ENCODE measurements around the gene ACOX1. TPM values are rescaled to one million over a fixed set of nuclear protein-coding genes. Genes with fewer than 3 reads are reported as not detected.
A peak's percentile ranks its signal among the peaks of the same experiment; 100 is the strongest.

The ACOX1 gene
- total and polyA plus RNA-seq, 2 donors from 2014 or later = 24.7 to 60.6 TPM

- H3K9me3 ChIP-seq (ENCODE audit: control insufficient read depth in 2 of 3, insufficient read depth in 1 of 3, low read length in 3 of 3) = no peaks in the 10 kb centered on the region
- FAIRE-seq = no peak
- intact Hi-C loops (cut with DNase I) = loop anchor here (10.0 kb wide), 1 partner anchor 92 kb away; no protein-coding TSS in a partner anchor
- no peak overlapping the region for H3K27ac ChIP-seq (ENCODE audit: low read depth in 2 of 2, low read length in 2 of 2)
- no peak overlapping the region for H3K4me3 ChIP-seq (ENCODE audit: low read length in 3 of 3)
- peaks cover 0 to 5% (median 0%) of the 10 kb centered on the region in 3 donors for H3K4me1 ChIP-seq (ENCODE audit: control insufficient read depth in 2 of 3, insufficient read depth in 2 of 3, low read depth in 1 of 3, low read length in 3 of 3)
- H3K27me3 ChIP-seq (ENCODE audit: control insufficient read depth, insufficient read depth, low read length) = no peaks in the 10 kb centered on the region
- no peak for TF ChIP-seq CTCF (IDR thresholded peaks at IDR 0.05; ENCODE audit: borderline replicate concordance, extremely low read depth, insufficient read depth)
- DNase-seq = no peak
- no peak overlapping the region for H3K9ac ChIP-seq (ENCODE audit: low read length in 3 of 3)
- H3K36me3 ChIP-seq (ENCODE audit: control insufficient read depth in 2 of 3, insufficient read depth in 3 of 3, low read length in 3 of 3) = peaks cover 0 to 7% (median 6%) of the 10 kb centered on the region in 3 donors
Observed at GRCh38 chr17:76007131-76007849, 28.3 kb upstream of the ACOX1 start.

GRCh38 chr17:76005263-76006149 lies 26.5 kb upstream of the ACOX1 start:
- H3K4me3 ChIP-seq (ENCODE audit: low read length in 3 of 3) = no peak overlapping the region
- peaks cover 0 to 5% (median 0%) of the 10 kb centered on the region in 3 donors for H3K4me1 ChIP-seq (ENCODE audit: control insufficient read depth in 2 of 3, insufficient read depth in 2 of 3, low read depth in 1 of 3, low read length in 3 of 3)
- H3K9ac ChIP-seq (ENCODE audit: low read length in 3 of 3) = no peak overlapping the region
- DNase-seq (peak; percentile 59 to 80 (median 78)), FAIRE-seq (no peak)
- peak; percentile 55 for TF ChIP-seq CTCF (IDR thresholded peaks at IDR 0.05; ENCODE audit: borderline replicate concordance, extremely low read depth, insufficient read depth)
- intact Hi-C loops (cut with DNase I) = loop anchor here (10.0 kb wide), 1 partner anchor 91 kb away; no protein-coding TSS in a partner anchor
- no peaks in the 10 kb centered on the region for H3K9me3 ChIP-seq (ENCODE audit: control insufficient read depth in 2 of 3, insufficient read depth in 1 of 3, low read length in 3 of 3)
- H3K27me3 ChIP-seq (ENCODE audit: control insufficient read depth, insufficient read depth, low read length) = no peaks in the 10 kb centered on the region
- peaks cover 0 to 7% (median 2%) of the 10 kb centered on the region in 3 donors for H3K36me3 ChIP-seq (ENCODE audit: control insufficient read depth in 2 of 3, insufficient read depth in 3 of 3, low read length in 3 of 3)
- no peak overlapping the region for H3K27ac ChIP-seq (ENCODE audit: low read depth in 2 of 2, low read length in 2 of 2)

GRCh38 chr17:76004750-76005262 lies 25.8 kb upstream of the ACOX1 start:
- no peak for TF ChIP-seq CTCF (IDR thresholded peaks at IDR 0.05; ENCODE audit: borderline replicate concordance, extremely low read depth, insufficient read depth)

More at GRCh38 chr17:76004750-76005262, 25.8 kb upstream of the ACOX1 start:
- DNase-seq (no peak), FAIRE-seq (no peak)
- H3K4me1 ChIP-seq (ENCODE audit: control insufficient read depth in 2 of 3, insufficient read depth in 2 of 3, low read depth in 1 of 3, low read length in 3 of 3) = peaks cover 0 to 5% (median 0%) of the 10 kb centered on the region in 3 donors
- no peaks in the 10 kb centered on the region for H3K9me3 ChIP-seq (ENCODE audit: control insufficient read depth in 2 of 3, insufficient read depth in 1 of 3, low read length in 3 of 3)
- intact Hi-C loops (cut with DNase I) = loop anchor here (10.0 kb wide), 1 partner anchor 90 kb away; no protein-coding TSS in a partner anchor
- H3K4me3 ChIP-seq (ENCODE audit: low read length in 3 of 3) = no peak overlapping the region
- peaks cover 0 to 6% (median 2%) of the 10 kb centered on the region in 3 donors for H3K36me3 ChIP-seq (ENCODE audit: control insufficient read depth in 2 of 3, insufficient read depth in 3 of 3, low read length in 3 of 3)
- H3K27me3 ChIP-seq (ENCODE audit: control insufficient read depth, insufficient read depth, low read length) = no peaks in the 10 kb centered on the region
- H3K9ac ChIP-seq (ENCODE audit: low read length in 3 of 3) = no peak overlapping the region
- no peak overlapping the region for H3K27ac ChIP-seq (ENCODE audit: low read depth in 2 of 2, low read length in 2 of 2)
